Central memory CD4-positive, alpha-beta T cell (primary cell): ENCODE data around the gene HELZ2.
A peak's percentile ranks its signal among the peaks of the same experiment; 100 is the strongest.

Source experiments
- DNase-seq: peaks from one replicate; pipeline ENCODE4 v3.0.0; 2022

The HELZ2 gene

GRCh38 chr20:63596423-63596822 is 22.4 kb upstream of the HELZ2 start:
- no peak for DNase-seq

- DNase-seq: no peak
These were observed 21.5 kb upstream of the HELZ2 start for GRCh38 chr20:63595416-63596127.

- DNase-seq: no peak
These were observed 20.1 kb upstream of the HELZ2 start for GRCh38 chr20:63594043-63594561.

- no peak for DNase-seq
These were observed 18.6 kb upstream of the HELZ2 start for GRCh38 chr20:63592661-63593060.

- DNase-seq: no peak
These were observed 17.8 kb upstream of the HELZ2 start for GRCh38 chr20:63591786-63592355.

- no peak for DNase-seq
These were observed 17.1 kb upstream of the HELZ2 start for GRCh38 chr20:63591147-63591533.

GRCh38 chr20:63590218-63591146 is 16.4 kb upstream of the HELZ2 start:
- DNase-seq: no peak

GRCh38 chr20:63589261-63590217 is 15.5 kb upstream of the HELZ2 start:
- no peak for DNase-seq

GRCh38 chr20:63588641-63589041 is 14.6 kb upstream of the HELZ2 start:
- DNase-seq: no peak

- DNase-seq: no peak
These were observed 13.9 kb upstream of the HELZ2 start for GRCh38 chr20:63587776-63588591.

- no peak for DNase-seq
These were observed 13.2 kb upstream of the HELZ2 start for GRCh38 chr20:63587256-63587655.

- DNase-seq: no peak
These were observed 12.8 kb upstream of the HELZ2 start for GRCh38 chr20:63586797-63587196.

GRCh38 chr20:63585616-63586565 is 11.9 kb upstream of the HELZ2 start:
- DNase-seq: no peak

GRCh38 chr20:63582382-63583063 is 8.5 kb upstream of the HELZ2 start:
- no peak for DNase-seq

- DNase-seq: peak; percentile 68
These were observed 6.9 kb upstream of the HELZ2 start for GRCh38 chr20:63580796-63581461.

GRCh38 chr20:63579017-63579694 is 5.1 kb upstream of the HELZ2 start:
- DNase-seq: no peak

- DNase-seq: no peak
These were observed 4.4 kb upstream of the HELZ2 start for GRCh38 chr20:63578224-63579016.
